Stimulated activated CD4-positive, alpha-beta T cell treated with anti-CD3 and anti-CD28 coated beads, Interleukin-2, amount 100 ng/mL, for 4 hours (primary cell): Measurements from ENCODE around the gene THSD7A.

Experiments used
- DNase-seq: peaks from one replicate; pipeline ENCODE4 v3.0.0-alpha.2; 2020; ENCODE audit warnings: low read depth

Gene THSD7A

GRCh38 chr7:11410656-11411644, 421.0 kb downstream of the THSD7A start:
- no peak for DNase-seq

GRCh38 chr7:11404355-11404754, 427.6 kb downstream of the THSD7A start:
- DNase-seq, result no peak

GRCh38 chr7:11403781-11404180, 428.2 kb downstream of the THSD7A start:
- no peak for DNase-seq

GRCh38 chr7:11394438-11394837, 437.6 kb downstream of the THSD7A start:
- DNase-seq, result no peak

- no peak for DNase-seq
Measured at GRCh38 chr7:11379641-11380040, 452.4 kb downstream of the THSD7A start.

- DNase-seq, result no peak
Measured at GRCh38 chr7:11376529-11376928, 455.5 kb downstream of the THSD7A start.

GRCh38 chr7:11374629-11375028, 457.4 kb downstream of the THSD7A start:
- DNase-seq, result no peak

GRCh38 chr7:11373546-11374142, 458.4 kb downstream of the THSD7A start:
- DNase-seq, result no peak

GRCh38 chr7:11369696-11370095, 462.3 kb downstream of the THSD7A start:
- no peak for DNase-seq

GRCh38 chr7:11366118-11366517, 465.9 kb downstream of the THSD7A start:
- DNase-seq, result no peak

GRCh38 chr7:11358637-11359036, 473.4 kb downstream of the THSD7A start:
- DNase-seq, result no peak

- DNase-seq, result no peak
Measured at GRCh38 chr7:11355399-11356005, 476.5 kb downstream of the THSD7A start.

- no peak for DNase-seq
Measured at GRCh38 chr7:11346302-11346701, 485.7 kb downstream of the THSD7A start.

GRCh38 chr7:11345621-11346020, 486.4 kb downstream of the THSD7A start:
- DNase-seq, result no peak

- no peak for DNase-seq
Measured at GRCh38 chr7:11343818-11344413, 488.1 kb downstream of the THSD7A start.

GRCh38 chr7:11343136-11343535, 488.9 kb downstream of the THSD7A start:
- no peak for DNase-seq

GRCh38 chr7:11341285-11341944, 490.6 kb downstream of the THSD7A start:
- DNase-seq, result no peak

GRCh38 chr7:11336432-11336831, 495.6 kb downstream of the THSD7A start:
- no peak for DNase-seq

- DNase-seq, result no peak
Measured at GRCh38 chr7:11335947-11336346, 496.1 kb downstream of the THSD7A start.

GRCh38 chr7:11332865-11333228, 499.2 kb downstream of the THSD7A start:
- no peak for DNase-seq

- no peak for DNase-seq
Measured at GRCh38 chr7:11332186-11332864, 499.7 kb downstream of the THSD7A start.
